ENCODE data around the gene STPG1.

DNA sequence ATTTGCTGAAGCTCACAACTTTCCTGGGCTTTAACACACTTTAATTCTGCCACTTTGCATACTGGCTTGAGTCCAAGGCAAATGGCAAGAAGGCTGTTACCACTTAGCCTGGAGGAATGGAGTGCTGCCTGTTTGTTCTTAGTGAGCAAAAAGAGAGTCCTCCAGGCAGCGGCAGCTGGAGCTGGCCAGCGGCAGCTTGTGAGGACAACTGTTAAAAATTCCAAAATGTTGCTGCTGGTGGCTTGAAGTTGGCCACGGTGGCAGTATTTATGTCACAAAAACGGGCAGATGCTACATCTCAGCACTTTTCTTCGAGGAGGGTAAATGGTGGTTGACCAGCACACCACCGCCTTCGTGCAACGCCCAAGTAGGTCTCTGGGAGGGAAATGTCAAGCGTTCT is 27.3 kb downstream of the STPG1 start:
- TF ChIP-seq, protein P1, sequence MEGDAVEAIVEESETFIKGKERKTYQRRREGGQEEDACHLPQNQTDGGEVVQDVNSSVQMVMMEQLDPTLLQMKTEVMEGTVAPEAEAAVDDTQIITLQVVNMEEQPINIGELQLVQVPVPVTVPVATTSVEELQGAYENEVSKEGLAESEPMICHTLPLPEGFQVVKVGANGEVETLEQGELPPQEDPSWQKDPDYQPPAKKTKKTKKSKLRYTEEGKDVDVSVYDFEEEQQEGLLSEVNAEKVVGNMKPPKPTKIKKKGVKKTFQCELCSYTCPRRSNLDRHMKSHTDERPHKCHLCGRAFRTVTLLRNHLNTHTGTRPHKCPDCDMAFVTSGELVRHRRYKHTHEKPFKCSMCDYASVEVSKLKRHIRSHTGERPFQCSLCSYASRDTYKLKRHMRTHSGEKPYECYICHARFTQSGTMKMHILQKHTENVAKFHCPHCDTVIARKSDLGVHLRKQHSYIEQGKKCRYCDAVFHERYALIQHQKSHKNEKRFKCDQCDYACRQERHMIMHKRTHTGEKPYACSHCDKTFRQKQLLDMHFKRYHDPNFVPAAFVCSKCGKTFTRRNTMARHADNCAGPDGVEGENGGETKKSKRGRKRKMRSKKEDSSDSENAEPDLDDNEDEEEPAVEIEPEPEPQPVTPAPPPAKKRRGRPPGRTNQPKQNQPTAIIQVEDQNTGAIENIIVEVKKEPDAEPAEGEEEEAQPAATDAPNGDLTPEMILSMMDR (IDR thresholded peaks at IDR 0.05) = no peak
- TF ChIP-seq ZFX (IDR thresholded peaks at IDR 0.05; ENCODE audit: borderline replicate concordance) = no peak
